Loucy (cell line): Measurements from ENCODE around the gene KCNH1.

Experiments used
- H2AFZ ChIP-seq: fragments of 200-600 bp; sonication (generic); 2 replicates; pipeline ENCODE4 v1.6.0; 2016; ENCODE audit warnings: antibody characterized with exemption, mild to moderate bottlenecking, low read length, moderate library complexity
- H3F3A ChIP-seq: fragments of 200-600 bp; 2 replicates; pipeline ENCODE4 v1.6.0; 2016; ENCODE audit warnings: antibody characterized with exemption, low read depth, mild to moderate bottlenecking
- H3K27me3 ChIP-seq: fragments of 200-600 bp; sonication (generic); 2 replicates; pipeline ENCODE4 v1.6.1; 2014; ENCODE audit warnings: low read length, mild to moderate bottlenecking; ENCODE audit not compliant: insufficient read depth, poor library complexity, severe bottlenecking
- H3K36me3 ChIP-seq: fragments of 200-600 bp; sonication (generic); 2 replicates; pipeline ENCODE4 v1.6.1; 2016; ENCODE audit warnings: low read length; ENCODE audit not compliant: insufficient read depth
- H3K4me1 ChIP-seq: fragments of 200-600 bp; sonication (generic); 2 replicates; pipeline ENCODE4 v1.5.1; 2014; ENCODE audit warnings: low read length, mild to moderate bottlenecking; ENCODE audit not compliant: insufficient read depth, poor library complexity, severe bottlenecking
- H3K4me2 ChIP-seq: fragments of 200-600 bp; sonication (generic); 2 replicates; pipeline ENCODE4 v1.6.0; 2014; ENCODE audit warnings: antibody characterized with exemption, low read length, low read depth, mild to moderate bottlenecking; ENCODE audit not compliant: poor library complexity, severe bottlenecking
- H3K4me3 ChIP-seq: fragments of 200-600 bp; sonication (generic); 2 replicates; pipeline ENCODE4 v1.5.1; 2014; ENCODE audit warnings: low read length, mild to moderate bottlenecking, mixed read lengths; ENCODE audit not compliant: poor library complexity, severe bottlenecking
- H3K79me2 ChIP-seq: fragments of 200-600 bp; sonication (generic); 2 replicates; pipeline ENCODE4 v1.6.1; 2014; ENCODE audit warnings: low read length; ENCODE audit not compliant: insufficient read depth
- H3K9ac ChIP-seq: fragments of 200-600 bp; sonication (generic); 2 replicates; pipeline ENCODE4 v1.6.0; 2014; ENCODE audit warnings: mild to moderate bottlenecking, low read depth, low read length, moderate library complexity; ENCODE audit not compliant: poor library complexity, severe bottlenecking
- H3K9me2 ChIP-seq: fragments of 200-600 bp; sonication (generic); replicated peaks from 2 replicates; pipeline ENCODE4 v1.6.1; 2016; ENCODE audit warnings: low read depth, low read length, mixed read lengths
- H3K9me3 ChIP-seq: fragments of 200-600 bp; sonication (generic); 2 replicates; pipeline ENCODE4 v1.6.1; 2014; ENCODE audit warnings: mild to moderate bottlenecking, antibody characterized with exemption, low read length, low read depth; ENCODE audit not compliant: insufficient read depth
- H4K20me1 ChIP-seq: fragments of 200-600 bp; sonication (generic); 2 replicates; pipeline ENCODE4 v1.6.0; 2014; ENCODE audit warnings: antibody characterized with exemption, low read length, mild to moderate bottlenecking; ENCODE audit not compliant: insufficient read depth, poor library complexity, severe bottlenecking
- EZH2phosphoT487 ChIP-seq: fragments of 200-600 bp; IDR thresholded peaks from 2 replicates; pipeline ENCODE4 v1.6.1; 2018; ENCODE audit warnings: antibody characterized with exemption, mild to moderate bottlenecking, moderate library complexity, borderline replicate concordance
- TF ChIP-seq, protein P1 (sequence below): fragments of 200-600 bp; sonication (generic); conservative IDR thresholded peaks from 2 replicates; pipeline ENCODE4 v1.5.1; 2014; ENCODE audit warnings: mild to moderate bottlenecking, antibody characterized with exemption, low read length

The KCNH1 gene

DNA sequence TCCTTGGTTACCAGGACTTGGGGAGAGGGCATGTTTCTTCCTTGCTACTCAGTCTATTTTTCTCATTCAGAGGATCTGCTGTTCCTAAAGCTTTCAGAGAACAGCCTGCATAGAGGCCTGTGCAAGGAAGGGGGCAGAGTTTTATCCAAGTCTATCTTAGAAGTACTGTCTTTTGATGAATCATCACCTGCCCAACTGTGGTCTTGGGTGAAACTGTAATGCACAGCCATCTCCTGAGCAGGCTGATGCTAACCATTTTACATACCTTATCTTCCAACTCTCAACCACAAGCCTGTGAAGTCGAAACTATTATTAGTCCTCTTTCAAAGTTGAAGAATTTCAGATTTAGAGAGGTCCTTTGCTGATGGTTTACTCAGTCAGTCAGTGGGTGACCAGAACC is 437.2 kb downstream of the KCNH1 start:
- Histone ChIP-seq H3K36me3 (no peaks in the 10 kb centered on the region), H3K4me2 (peak overlapping the region; percentile 61)

DNA sequence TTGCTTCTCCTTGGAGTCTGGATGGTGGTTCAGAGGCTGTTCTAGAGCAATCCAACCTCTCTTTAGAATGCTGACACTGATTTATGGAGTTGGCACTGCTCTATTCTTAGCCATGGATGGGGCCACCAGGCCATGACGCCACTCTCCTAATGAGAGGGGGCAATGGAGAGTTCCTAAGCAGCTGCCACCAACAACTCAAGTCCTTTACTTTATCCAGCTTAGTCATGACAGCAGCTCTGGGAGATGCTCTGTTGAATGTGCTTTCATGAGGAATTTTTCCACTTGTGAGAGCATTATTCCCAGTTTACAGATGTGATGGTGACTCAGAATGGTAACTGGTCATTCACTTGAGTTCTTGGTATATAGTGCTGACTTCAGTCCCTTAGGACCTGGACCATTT is 438.9 kb downstream of the KCNH1 start:
- H3K4me2 ChIP-seq, result no peak overlapping the region
- H3K27me3 ChIP-seq, result no peaks in the 10 kb centered on the region
- H3K9me2 ChIP-seq, result no peaks in the 10 kb centered on the region
- H3K9ac ChIP-seq, result no peak overlapping the region
- H3F3A ChIP-seq, result 0 out of 2 replicates have a peak, but pooled peaks cover 3% of the 10 kb centered on the region
- no peak overlapping the region for H2AFZ ChIP-seq
- no peaks in the 10 kb centered on the region for H3K9me3 ChIP-seq
- TF ChIP-seq, protein P1, sequence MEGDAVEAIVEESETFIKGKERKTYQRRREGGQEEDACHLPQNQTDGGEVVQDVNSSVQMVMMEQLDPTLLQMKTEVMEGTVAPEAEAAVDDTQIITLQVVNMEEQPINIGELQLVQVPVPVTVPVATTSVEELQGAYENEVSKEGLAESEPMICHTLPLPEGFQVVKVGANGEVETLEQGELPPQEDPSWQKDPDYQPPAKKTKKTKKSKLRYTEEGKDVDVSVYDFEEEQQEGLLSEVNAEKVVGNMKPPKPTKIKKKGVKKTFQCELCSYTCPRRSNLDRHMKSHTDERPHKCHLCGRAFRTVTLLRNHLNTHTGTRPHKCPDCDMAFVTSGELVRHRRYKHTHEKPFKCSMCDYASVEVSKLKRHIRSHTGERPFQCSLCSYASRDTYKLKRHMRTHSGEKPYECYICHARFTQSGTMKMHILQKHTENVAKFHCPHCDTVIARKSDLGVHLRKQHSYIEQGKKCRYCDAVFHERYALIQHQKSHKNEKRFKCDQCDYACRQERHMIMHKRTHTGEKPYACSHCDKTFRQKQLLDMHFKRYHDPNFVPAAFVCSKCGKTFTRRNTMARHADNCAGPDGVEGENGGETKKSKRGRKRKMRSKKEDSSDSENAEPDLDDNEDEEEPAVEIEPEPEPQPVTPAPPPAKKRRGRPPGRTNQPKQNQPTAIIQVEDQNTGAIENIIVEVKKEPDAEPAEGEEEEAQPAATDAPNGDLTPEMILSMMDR, result no peak
- TF ChIP-seq EZH2phosphoT487, result no peak
- H3K4me3 ChIP-seq, result no peak overlapping the region
- H3K36me3 ChIP-seq, result no peaks in the 10 kb centered on the region
- H3K4me1 ChIP-seq, result peaks cover 76% of the 10 kb centered on the region
- no peaks in the 10 kb centered on the region for H4K20me1 ChIP-seq
- no peaks in the 10 kb centered on the region for H3K79me2 ChIP-seq

More for the DNA sequence above, 437.2 kb downstream of the KCNH1 start:
- no peaks in the 10 kb centered on the region for H3K9me2 ChIP-seq
- H2AFZ ChIP-seq, result no peak overlapping the region
- H3K4me3 ChIP-seq, result peak overlapping the region; percentile 15
- H3K27me3 ChIP-seq, result no peaks in the 10 kb centered on the region
- no peaks in the 10 kb centered on the region for H3K79me2 ChIP-seq
- H3K4me1 ChIP-seq, result peaks cover 59% of the 10 kb centered on the region
- 0 out of 2 replicates have a peak, but pooled peaks cover 3% of the 10 kb centered on the region for H3F3A ChIP-seq
- H3K9me3 ChIP-seq, result no peaks in the 10 kb centered on the region
- H4K20me1 ChIP-seq, result no peaks in the 10 kb centered on the region
- peak overlapping the region; percentile 38 for H3K9ac ChIP-seq
- TF ChIP-seq, protein P1, result peak; percentile 48
- TF ChIP-seq EZH2phosphoT487, result no peak

DNA sequence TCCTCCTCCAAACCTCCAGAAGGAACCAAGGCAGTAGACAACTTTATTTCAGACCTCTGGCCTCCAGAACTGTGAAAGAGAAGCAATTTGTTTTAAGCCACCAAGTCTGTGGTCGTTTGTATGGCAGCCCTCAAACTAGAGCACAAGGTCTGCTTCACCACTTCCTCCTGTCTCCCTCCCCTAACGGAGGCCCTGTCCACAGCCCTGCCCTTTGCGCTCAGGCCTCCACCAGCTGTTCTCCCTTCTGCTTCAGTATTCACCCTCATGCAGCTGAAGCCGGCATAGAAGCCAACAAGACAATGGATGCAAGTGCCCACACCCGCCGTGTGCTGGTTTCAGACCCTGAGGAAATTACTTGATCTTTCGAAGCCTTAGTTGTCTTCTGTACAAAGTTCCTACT is 441.2 kb downstream of the KCNH1 start:
- 0 out of 2 replicates have a peak, but pooled peaks cover 3% of the 10 kb centered on the region for H3F3A ChIP-seq
- H3K4me1 ChIP-seq, result peaks cover 85% of the 10 kb centered on the region
- H3K4me2 ChIP-seq, result peak overlapping the region; percentile 18
- H3K27me3 ChIP-seq, result no peaks in the 10 kb centered on the region
- no peaks in the 10 kb centered on the region for H3K36me3 ChIP-seq
- H3K4me3 ChIP-seq, result no peak overlapping the region
- no peak for TF ChIP-seq EZH2phosphoT487
- TF ChIP-seq, protein P1, result no peak
- H4K20me1 ChIP-seq, result no peaks in the 10 kb centered on the region
- no peaks in the 10 kb centered on the region for H3K79me2 ChIP-seq
- no peaks in the 10 kb centered on the region for H3K9me3 ChIP-seq
- peak overlapping the region; percentile 71; the same call in 1 of the 2 replicates for H2AFZ ChIP-seq
- peak overlapping the region; percentile 5 for H3K9ac ChIP-seq
- no peaks in the 10 kb centered on the region for H3K9me2 ChIP-seq
